ENCODE measurements around the gene RMDN2.

Gene RMDN2

DNA sequence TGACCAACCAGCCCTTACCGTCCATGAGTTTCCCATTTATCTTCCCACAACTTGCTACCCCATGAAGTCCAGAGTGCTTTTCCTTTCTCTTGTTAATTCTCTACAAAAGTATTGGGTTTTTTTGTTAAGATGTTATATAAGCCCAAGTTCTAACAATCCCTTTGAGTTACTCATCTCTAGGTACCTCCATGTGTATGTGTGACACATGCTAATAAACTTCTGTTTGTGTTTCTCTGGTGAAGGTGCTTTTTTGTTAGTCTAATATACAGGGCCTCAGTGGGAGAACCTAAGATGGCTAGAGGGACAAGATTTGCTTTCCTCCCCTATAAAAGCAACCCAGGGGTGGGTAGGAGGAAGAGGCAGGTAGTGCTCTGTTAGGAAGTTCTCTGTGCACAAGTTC lies 31.8 kb upstream of the RMDN2 start:
- no peaks in the 10 kb centered on the region for H3F3A ChIP-seq (ENCODE audit: insufficient read depth, low read length)
- H3K36me3 ChIP-seq (ENCODE audit: insufficient read depth, low read length): no peaks in the 10 kb centered on the region
- H3K4me3 ChIP-seq (ENCODE audit: low read depth, low read length, poor library complexity, severe bottlenecking): no peak overlapping the region
- peaks cover 22% of the 10 kb centered on the region for H3K4me1 ChIP-seq (ENCODE audit: insufficient read depth, low read length, severe bottlenecking)
- H3K4me2 ChIP-seq (ENCODE audit: low read length): no peak overlapping the region
- no peak for TF ChIP-seq EZH2 (IDR thresholded peaks at IDR 0.05; ENCODE audit: borderline replicate concordance, low read length)
- TF ChIP-seq, protein P1, sequence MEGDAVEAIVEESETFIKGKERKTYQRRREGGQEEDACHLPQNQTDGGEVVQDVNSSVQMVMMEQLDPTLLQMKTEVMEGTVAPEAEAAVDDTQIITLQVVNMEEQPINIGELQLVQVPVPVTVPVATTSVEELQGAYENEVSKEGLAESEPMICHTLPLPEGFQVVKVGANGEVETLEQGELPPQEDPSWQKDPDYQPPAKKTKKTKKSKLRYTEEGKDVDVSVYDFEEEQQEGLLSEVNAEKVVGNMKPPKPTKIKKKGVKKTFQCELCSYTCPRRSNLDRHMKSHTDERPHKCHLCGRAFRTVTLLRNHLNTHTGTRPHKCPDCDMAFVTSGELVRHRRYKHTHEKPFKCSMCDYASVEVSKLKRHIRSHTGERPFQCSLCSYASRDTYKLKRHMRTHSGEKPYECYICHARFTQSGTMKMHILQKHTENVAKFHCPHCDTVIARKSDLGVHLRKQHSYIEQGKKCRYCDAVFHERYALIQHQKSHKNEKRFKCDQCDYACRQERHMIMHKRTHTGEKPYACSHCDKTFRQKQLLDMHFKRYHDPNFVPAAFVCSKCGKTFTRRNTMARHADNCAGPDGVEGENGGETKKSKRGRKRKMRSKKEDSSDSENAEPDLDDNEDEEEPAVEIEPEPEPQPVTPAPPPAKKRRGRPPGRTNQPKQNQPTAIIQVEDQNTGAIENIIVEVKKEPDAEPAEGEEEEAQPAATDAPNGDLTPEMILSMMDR (IDR thresholded peaks at IDR 0.05; ENCODE audit: low read length): no peak
- no peaks in the 10 kb centered on the region for H3K79me2 ChIP-seq (ENCODE audit: insufficient read depth, low read length)
- H4K20me1 ChIP-seq (ENCODE audit: insufficient read depth, low read length): no peaks in the 10 kb centered on the region
- no peak overlapping the region for H2AFZ ChIP-seq (ENCODE audit: low read length)
- no peaks in the 10 kb centered on the region for H3K9me2 ChIP-seq (ENCODE audit: low read depth, low read length)
- H3K9ac ChIP-seq (ENCODE audit: low read length): no peak overlapping the region
- no peaks in the 10 kb centered on the region for H3K27me3 ChIP-seq (ENCODE audit: insufficient read depth, low read length)
- peak overlapping the region; percentile 28 for H3K27ac ChIP-seq (ENCODE audit: low read depth, low read length, poor library complexity, severe bottlenecking)
- H3K9me3 ChIP-seq (ENCODE audit: low read length): no peaks in the 10 kb centered on the region

DNA sequence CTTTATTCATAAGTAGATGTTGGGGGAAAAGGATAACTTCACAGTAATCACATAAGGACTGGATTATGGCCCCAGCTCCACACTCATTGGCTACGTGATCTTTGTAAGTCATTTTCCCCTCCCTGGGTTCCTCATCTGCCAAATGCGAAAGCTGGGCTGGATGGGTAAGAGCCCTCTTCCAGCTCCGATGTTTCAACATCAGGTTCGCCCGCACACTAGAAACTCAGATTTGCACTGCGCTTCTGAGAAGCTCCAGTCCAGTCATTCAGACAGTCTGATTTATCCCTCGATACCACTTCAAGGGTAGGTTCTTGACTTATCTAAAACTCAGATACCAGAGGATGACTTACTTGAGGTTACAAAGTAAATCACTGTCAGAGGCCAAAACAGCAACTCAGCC lies 31.0 kb upstream of the RMDN2 start:
- H3K4me2 ChIP-seq (ENCODE audit: low read length): no peak overlapping the region
- H2AFZ ChIP-seq (ENCODE audit: low read length): no peak overlapping the region
- H3F3A ChIP-seq (ENCODE audit: insufficient read depth, low read length): no peaks in the 10 kb centered on the region
- H3K4me3 ChIP-seq (ENCODE audit: low read depth, low read length, poor library complexity, severe bottlenecking): no peak overlapping the region
- no peaks in the 10 kb centered on the region for H3K79me2 ChIP-seq (ENCODE audit: insufficient read depth, low read length)
- no peak overlapping the region for H3K9ac ChIP-seq (ENCODE audit: low read length)
- no peak overlapping the region for H3K27ac ChIP-seq (ENCODE audit: low read depth, low read length, poor library complexity, severe bottlenecking)
- peaks cover 22% of the 10 kb centered on the region for H3K4me1 ChIP-seq (ENCODE audit: insufficient read depth, low read length, severe bottlenecking)
- H3K9me2 ChIP-seq (ENCODE audit: low read depth, low read length): no peaks in the 10 kb centered on the region
- no peaks in the 10 kb centered on the region for H3K27me3 ChIP-seq (ENCODE audit: insufficient read depth, low read length)
- no peaks in the 10 kb centered on the region for H3K36me3 ChIP-seq (ENCODE audit: insufficient read depth, low read length)
- TF ChIP-seq, protein P1 (IDR thresholded peaks at IDR 0.05; ENCODE audit: low read length): no peak
- no peak for TF ChIP-seq EZH2 (IDR thresholded peaks at IDR 0.05; ENCODE audit: borderline replicate concordance, low read length)
- H4K20me1 ChIP-seq (ENCODE audit: insufficient read depth, low read length): no peaks in the 10 kb centered on the region
- H3K9me3 ChIP-seq (ENCODE audit: low read length): no peaks in the 10 kb centered on the region

DNA sequence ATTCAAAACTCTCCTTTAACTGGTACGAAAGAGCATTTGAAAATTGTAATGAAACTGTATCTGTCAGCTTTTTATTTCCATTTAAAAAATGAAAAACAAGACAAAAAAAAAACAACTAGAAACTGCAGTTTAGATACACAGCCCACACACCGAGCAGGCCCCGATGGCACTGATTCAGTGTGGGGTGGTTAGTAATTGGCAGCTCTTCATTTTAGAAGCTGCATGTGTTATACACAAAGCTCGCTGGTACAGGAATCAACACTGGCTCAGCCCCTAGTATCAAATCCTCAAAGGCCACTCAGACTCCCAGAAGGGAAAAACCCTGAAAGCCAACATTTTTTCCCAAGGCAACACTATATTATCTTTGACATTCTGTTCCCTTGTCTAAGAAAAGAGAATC lies 30.5 kb upstream of the RMDN2 start:
- Histone ChIP-seq H3K79me2 (ENCODE audit: insufficient read depth, low read length) (no peaks in the 10 kb centered on the region), H4K20me1 (ENCODE audit: insufficient read depth, low read length) (no peaks in the 10 kb centered on the region), H3F3A (ENCODE audit: insufficient read depth, low read length) (no peaks in the 10 kb centered on the region), H3K9ac (ENCODE audit: low read length) (no peak overlapping the region), H3K4me3 (ENCODE audit: low read depth, low read length, poor library complexity, severe bottlenecking) (no peak overlapping the region), H3K9me3 (ENCODE audit: low read length) (no peaks in the 10 kb centered on the region), H3K9me2 (ENCODE audit: low read depth, low read length) (no peaks in the 10 kb centered on the region), H3K36me3 (ENCODE audit: insufficient read depth, low read length) (no peaks in the 10 kb centered on the region), H3K4me2 (ENCODE audit: low read length) (no peak overlapping the region), H3K27ac (ENCODE audit: low read depth, low read length, poor library complexity, severe bottlenecking) (no peak overlapping the region), H2AFZ (ENCODE audit: low read length) (no peak overlapping the region), H3K4me1 (ENCODE audit: insufficient read depth, low read length, severe bottlenecking) (peaks cover 22% of the 10 kb centered on the region), H3K27me3 (ENCODE audit: insufficient read depth, low read length) (no peaks in the 10 kb centered on the region)
- TF ChIP-seq, protein P1 (IDR thresholded peaks at IDR 0.05; ENCODE audit: low read length): no peak
